Psoas muscle (tissue), 8 donors: ENCODE measurements around the gene FANCI. TPM values are rescaled to one million over a fixed set of nuclear protein-coding genes. Genes with fewer than 3 reads are reported as not detected.

ENCODE experiments used
- ATAC-seq, 4 donors: fragments of 200-7000 bp; cut with Tn5 transposase; one replicate each; pipeline ENCODE4 v1.9.1; 2020; ENCODE audit warnings: moderate library complexity in 3 of 4, mild to moderate bottlenecking in 2 of 4
- DNase-seq, 2 donors: peaks; one replicate each; pipeline ENCODE4 v3.0.0-alpha.2; 2020
- H3K27ac ChIP-seq: fragments of 200-600 bp; one replicate; pipeline ENCODE4 v1.8.0; 2022
- H3K27me3 ChIP-seq, 3 donors: fragments of 200-600 bp in 1 of 3; one replicate each; pipeline versions ENCODE4 v1.6.1 to v1.8.0; 2013 to 2022; ENCODE audit warnings: low read length in 2 of 3, mild to moderate bottlenecking in 2 of 3, moderate library complexity in 1 of 3; ENCODE audit not compliant: insufficient read depth in 3 of 3
- H3K36me3 ChIP-seq, 2 donors: fragments of 200-600 bp in 1 of 2; one replicate each; pipeline versions ENCODE4 v1.6.1 to v1.8.0; 2013 to 2022; ENCODE audit warnings: low read depth in 1 of 2, mild to moderate bottlenecking in 1 of 2, moderate library complexity in 1 of 2; ENCODE audit not compliant: insufficient read depth in 1 of 2
- H3K4me1 ChIP-seq: fragments of 200-600 bp; one replicate; pipeline ENCODE4 v1.8.0; 2022
- H3K4me3 ChIP-seq: fragments of 200-600 bp; one replicate; pipeline ENCODE4 v1.8.0; 2022; ENCODE audit warnings: mild to moderate bottlenecking
- H3K9me3 ChIP-seq: fragments of 200-600 bp; one replicate; pipeline ENCODE4 v1.8.0; 2022
- WGBS, 3 donors: extraction: QIAGEN DNeasy Blood & Tissue Kit; methylation state at CpG; one replicate each; pipeline versions ENCODE4 v1.1.6 to v1.1.7; 2013; 5-methylcytosine and 5-hydroxymethylcytosine counted together
- intact Hi-C, 2 donors: fragments of 100-400 bp; cut with DNase I; formaldehyde crosslinking; loops; one replicate each; pipeline versions ENCODE4 v1.11.0 to v1.14.2; 2022
- polyA plus RNA-seq, 3 donors: library from polyadenylated mRNA; stranded (reverse); fragments of 200-250 nt; gene quantifications; one replicate each; pipeline ENCODE4 v1.2.3, GENCODE V29; 2013
- total RNA-seq, 4 donors: library from RNA; stranded (reverse); fragmentation: NEBNext Ultra II Directional in 2 of 4; extraction: Animal tissue kit (Norgen Biotek cat#: 25700) in 2 of 4; gene quantifications; one replicate each; pipeline versions ENCODE4 v1.2.1 to v1.2.4, GENCODE V29; 2021 to 2023
- TF ChIP-seq, protein P1 (sequence below): fragments of 200-600 bp; IDR thresholded peaks from one replicate; pipeline ENCODE4 v1.8.0; 2022; ENCODE audit warnings: antibody characterized with exemption
- donor health status: healthy with polysubstance abuse.
- donor health status: DM: no; HTN: no; CAD: no; lungs with moderate emphysema.
- donor health status: Bipolar disorder and iron deficiency.
- donor health status: healthy.
- donor health status: DM: yes; HTN: yes; CAD: no.
- donor health status: DM: no; HTN: no; CAD: no.
- donor health status: DM: no; HTN: no; CAD: no.
- donor health status: DM: yes; HTN: yes; CAD: no.

The FANCI gene
- total and polyA plus RNA-seq, 7 donors = 0.48 to 2.3 (median 0.82) TPM

DNA sequence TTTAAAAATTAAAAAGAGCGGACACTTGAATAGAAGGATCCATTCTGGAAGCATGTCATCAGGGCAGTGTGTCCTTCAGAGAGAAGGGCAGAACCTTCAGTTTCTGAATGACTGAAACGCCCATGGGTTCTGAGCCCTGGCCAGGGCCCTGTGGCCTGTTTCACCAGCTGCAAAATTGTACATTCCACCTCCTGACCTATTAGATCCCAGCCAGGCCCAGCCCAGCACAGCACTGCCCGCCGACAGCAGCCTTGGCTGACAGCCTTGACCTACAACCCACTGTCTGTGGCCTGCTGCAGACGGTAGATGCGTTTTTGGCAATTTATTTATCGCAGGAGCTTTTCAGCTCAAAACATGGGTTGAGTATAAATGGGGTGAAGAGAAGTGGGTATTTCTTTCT lies 96.8 kb downstream of the FANCI start:
- Histone ChIP-seq H3K27ac (no peak overlapping the region), H3K36me3 (no peaks in the 10 kb centered on the region), H3K4me3 (no peak overlapping the region), H3K4me1 (no peaks in the 10 kb centered on the region), H3K27me3 (peaks cover 0 to 4% (median 0%) of the 10 kb centered on the region in 3 donors), H3K9me3 (no peaks in the 10 kb centered on the region)
- intact Hi-C loops = no loop called here
- DNase-seq (no peak), ATAC-seq (no peak)
- 49 to 62% (median 57%) methylated on average over 7 of the region's 7 CpGs for WGBS, 3 donors
- TF ChIP-seq, protein P1, sequence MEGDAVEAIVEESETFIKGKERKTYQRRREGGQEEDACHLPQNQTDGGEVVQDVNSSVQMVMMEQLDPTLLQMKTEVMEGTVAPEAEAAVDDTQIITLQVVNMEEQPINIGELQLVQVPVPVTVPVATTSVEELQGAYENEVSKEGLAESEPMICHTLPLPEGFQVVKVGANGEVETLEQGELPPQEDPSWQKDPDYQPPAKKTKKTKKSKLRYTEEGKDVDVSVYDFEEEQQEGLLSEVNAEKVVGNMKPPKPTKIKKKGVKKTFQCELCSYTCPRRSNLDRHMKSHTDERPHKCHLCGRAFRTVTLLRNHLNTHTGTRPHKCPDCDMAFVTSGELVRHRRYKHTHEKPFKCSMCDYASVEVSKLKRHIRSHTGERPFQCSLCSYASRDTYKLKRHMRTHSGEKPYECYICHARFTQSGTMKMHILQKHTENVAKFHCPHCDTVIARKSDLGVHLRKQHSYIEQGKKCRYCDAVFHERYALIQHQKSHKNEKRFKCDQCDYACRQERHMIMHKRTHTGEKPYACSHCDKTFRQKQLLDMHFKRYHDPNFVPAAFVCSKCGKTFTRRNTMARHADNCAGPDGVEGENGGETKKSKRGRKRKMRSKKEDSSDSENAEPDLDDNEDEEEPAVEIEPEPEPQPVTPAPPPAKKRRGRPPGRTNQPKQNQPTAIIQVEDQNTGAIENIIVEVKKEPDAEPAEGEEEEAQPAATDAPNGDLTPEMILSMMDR = no peak

DNA sequence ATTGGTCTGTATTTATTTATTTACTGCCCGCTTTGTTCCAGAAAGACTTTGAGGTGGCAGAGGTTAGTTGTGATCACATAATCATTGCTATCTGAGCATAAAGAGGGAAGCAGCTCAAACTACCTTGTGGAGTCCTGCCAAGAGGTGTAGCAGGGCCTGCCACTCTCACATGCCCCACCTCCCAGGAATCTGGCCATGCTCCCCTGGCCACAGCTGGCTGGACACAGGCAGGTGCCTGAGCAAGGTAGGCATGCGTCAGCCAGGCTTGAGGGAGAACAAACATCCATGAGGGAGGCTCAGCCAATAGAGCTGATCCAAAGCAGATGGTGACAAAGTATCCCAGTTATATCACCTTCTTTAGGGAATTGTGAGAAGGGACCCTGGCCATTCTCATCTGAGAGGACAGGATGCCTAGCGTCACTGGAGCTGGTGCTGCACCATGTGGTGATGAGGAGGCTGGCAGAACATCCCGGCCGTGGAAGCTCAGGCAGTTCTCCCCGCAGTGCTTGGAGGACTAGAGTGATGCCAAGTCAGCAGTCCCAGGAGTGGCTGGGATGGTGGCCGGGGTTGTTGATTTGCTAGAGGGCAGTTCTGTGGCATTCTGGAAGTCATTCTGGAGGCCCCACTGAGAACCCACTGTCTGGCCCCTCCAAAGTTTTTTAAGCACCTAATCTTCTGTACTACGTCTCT lies 97.7 kb downstream of the FANCI start:
- H3K36me3 ChIP-seq = no peaks in the 10 kb centered on the region
- H3K9me3 ChIP-seq = no peaks in the 10 kb centered on the region
- TF ChIP-seq, protein P1 = no peak
- peaks cover 0 to 4% (median 0%) of the 10 kb centered on the region in 3 donors for H3K27me3 ChIP-seq
- H3K4me3 ChIP-seq = no peak overlapping the region
- H3K4me1 ChIP-seq = no peaks in the 10 kb centered on the region
- H3K27ac ChIP-seq = no peak overlapping the region
- no peak for DNase-seq
- no peak for ATAC-seq
- intact Hi-C loops = no loop called here
- WGBS, 3 donors = 63 to 68% (median 66%) methylated on average over 8 of the region's 8 CpGs

DNA sequence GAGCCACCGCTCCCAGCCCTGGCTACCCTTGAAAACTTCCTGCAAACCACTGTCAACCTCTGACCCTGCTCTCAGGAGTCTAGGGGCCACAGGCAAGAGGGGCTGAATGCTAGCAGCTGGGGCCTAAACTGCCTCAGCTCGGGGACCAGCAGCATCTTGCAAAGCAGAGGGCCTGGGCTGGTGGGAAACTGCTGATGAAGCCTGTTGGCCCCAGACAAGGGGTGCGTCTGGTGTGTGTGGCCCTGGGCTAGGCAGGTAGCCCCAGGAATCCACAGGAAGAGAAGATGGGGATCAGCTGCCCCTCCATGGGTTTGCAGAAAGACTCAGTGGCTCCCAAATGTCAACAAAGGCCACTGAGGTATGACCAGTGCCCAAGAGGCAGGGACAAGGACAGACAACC lies 99.1 kb downstream of the FANCI start:
- Histone ChIP-seq H3K36me3 (no peaks in the 10 kb centered on the region), H3K4me1 (no peaks in the 10 kb centered on the region), H3K9me3 (no peaks in the 10 kb centered on the region), H3K27me3 (peaks cover 0 to 10% (median 0%) of the 10 kb centered on the region in 3 donors), H3K27ac (no peak overlapping the region), H3K4me3 (no peak overlapping the region)
- DNase-seq = no peak
- intact Hi-C loops = no loop called here
- TF ChIP-seq, protein P1 = no peak
- WGBS, 3 donors = 86 to 92% (median 89%) methylated on average over 3 of the region's 3 CpGs
- ATAC-seq = no peak

DNA sequence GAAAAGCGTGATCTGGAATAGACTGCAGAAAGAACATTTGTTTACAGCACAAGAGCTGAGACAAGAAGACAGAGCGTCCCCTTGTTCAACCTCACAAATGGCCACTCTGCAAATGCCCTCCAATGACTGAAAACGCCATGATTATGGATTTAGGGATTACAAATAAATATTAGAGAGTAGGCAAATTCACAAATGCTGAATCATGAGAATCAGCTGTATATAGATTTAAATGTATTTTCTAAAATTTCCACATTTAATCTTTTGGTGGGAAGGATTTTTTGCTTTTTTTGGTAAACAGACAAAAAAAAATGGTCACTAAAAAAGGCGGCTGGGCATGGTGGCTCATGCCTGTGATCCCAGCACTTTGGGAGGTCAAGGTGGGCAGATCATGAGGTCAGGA lies 101.5 kb downstream of the FANCI start:
- Histone ChIP-seq H3K36me3 (no peaks in the 10 kb centered on the region), H3K27me3 (peaks cover 0 to 10% (median 1%) of the 10 kb centered on the region in 3 donors)
- 75 to 88% (median 86%) methylated on average over 4 of the region's 4 CpGs for WGBS, 3 donors

More for the DNA sequence above, 101.5 kb downstream of the FANCI start:
- H3K4me3 ChIP-seq = no peak overlapping the region
- no peaks in the 10 kb centered on the region for H3K4me1 ChIP-seq
- no peak overlapping the region for H3K27ac ChIP-seq
- TF ChIP-seq, protein P1 = no peak
- no peaks in the 10 kb centered on the region for H3K9me3 ChIP-seq
- ATAC-seq = no peak
- DNase-seq = no peak
- intact Hi-C loops = no loop called here
